Loucy (cell line): Measurements from ENCODE around the gene CTIF.

ENCODE experiments used
- H2AFZ ChIP-seq: fragments of 200-600 bp; sonication (generic); 2 replicates; pipeline ENCODE4 v1.6.0; 2016; ENCODE audit warnings: antibody characterized with exemption, mild to moderate bottlenecking, low read length, moderate library complexity
- H3F3A ChIP-seq: fragments of 200-600 bp; 2 replicates; pipeline ENCODE4 v1.6.0; 2016; ENCODE audit warnings: antibody characterized with exemption, low read depth, mild to moderate bottlenecking
- H3K27me3 ChIP-seq: fragments of 200-600 bp; sonication (generic); 2 replicates; pipeline ENCODE4 v1.6.1; 2014; ENCODE audit warnings: low read length, mild to moderate bottlenecking; ENCODE audit not compliant: insufficient read depth, poor library complexity, severe bottlenecking
- H3K36me3 ChIP-seq: fragments of 200-600 bp; sonication (generic); 2 replicates; pipeline ENCODE4 v1.6.1; 2016; ENCODE audit warnings: low read length; ENCODE audit not compliant: insufficient read depth
- H3K4me1 ChIP-seq: fragments of 200-600 bp; sonication (generic); 2 replicates; pipeline ENCODE4 v1.5.1; 2014; ENCODE audit warnings: low read length, mild to moderate bottlenecking; ENCODE audit not compliant: insufficient read depth, poor library complexity, severe bottlenecking
- H3K4me2 ChIP-seq: fragments of 200-600 bp; sonication (generic); 2 replicates; pipeline ENCODE4 v1.6.0; 2014; ENCODE audit warnings: antibody characterized with exemption, low read length, low read depth, mild to moderate bottlenecking; ENCODE audit not compliant: poor library complexity, severe bottlenecking
- H3K4me3 ChIP-seq: fragments of 200-600 bp; sonication (generic); 2 replicates; pipeline ENCODE4 v1.5.1; 2014; ENCODE audit warnings: low read length, mild to moderate bottlenecking, mixed read lengths; ENCODE audit not compliant: poor library complexity, severe bottlenecking
- H3K79me2 ChIP-seq: fragments of 200-600 bp; sonication (generic); 2 replicates; pipeline ENCODE4 v1.6.1; 2014; ENCODE audit warnings: low read length; ENCODE audit not compliant: insufficient read depth
- H3K9ac ChIP-seq: fragments of 200-600 bp; sonication (generic); 2 replicates; pipeline ENCODE4 v1.6.0; 2014; ENCODE audit warnings: mild to moderate bottlenecking, low read depth, low read length, moderate library complexity; ENCODE audit not compliant: poor library complexity, severe bottlenecking
- H3K9me2 ChIP-seq: fragments of 200-600 bp; sonication (generic); replicated peaks from 2 replicates; pipeline ENCODE4 v1.6.1; 2016; ENCODE audit warnings: low read depth, low read length, mixed read lengths
- H3K9me3 ChIP-seq: fragments of 200-600 bp; sonication (generic); 2 replicates; pipeline ENCODE4 v1.6.1; 2014; ENCODE audit warnings: mild to moderate bottlenecking, antibody characterized with exemption, low read length, low read depth; ENCODE audit not compliant: insufficient read depth
- H4K20me1 ChIP-seq: fragments of 200-600 bp; sonication (generic); 2 replicates; pipeline ENCODE4 v1.6.0; 2014; ENCODE audit warnings: antibody characterized with exemption, low read length, mild to moderate bottlenecking; ENCODE audit not compliant: insufficient read depth, poor library complexity, severe bottlenecking
- EZH2phosphoT487 ChIP-seq: fragments of 200-600 bp; IDR thresholded peaks from 2 replicates; pipeline ENCODE4 v1.6.1; 2018; ENCODE audit warnings: antibody characterized with exemption, mild to moderate bottlenecking, moderate library complexity, borderline replicate concordance
- TF ChIP-seq, protein P1 (sequence below): fragments of 200-600 bp; sonication (generic); conservative IDR thresholded peaks from 2 replicates; pipeline ENCODE4 v1.5.1; 2014; ENCODE audit warnings: mild to moderate bottlenecking, antibody characterized with exemption, low read length

Gene CTIF

DNA sequence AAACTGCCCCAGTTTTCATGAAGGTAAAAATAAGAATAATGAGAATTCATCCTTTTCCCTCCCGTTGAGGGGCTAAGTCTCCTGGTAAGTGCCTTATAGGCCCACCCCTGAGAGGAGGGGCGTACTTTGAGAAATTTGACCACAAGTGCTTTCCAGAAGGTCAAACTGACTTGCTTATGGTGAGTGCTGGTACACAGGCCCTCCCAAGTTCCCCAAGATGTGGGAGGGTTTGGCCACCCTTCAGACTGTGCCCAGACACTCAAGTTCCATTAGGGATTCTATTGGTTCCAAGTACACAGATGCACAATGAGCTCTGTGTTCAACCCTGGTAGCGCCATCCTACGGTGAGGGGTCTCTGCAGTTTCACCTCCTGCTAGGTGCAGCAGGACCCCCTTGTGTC is 205.1 kb downstream of the CTIF start:
- H3K27me3 ChIP-seq = no peaks in the 10 kb centered on the region
- no peak overlapping the region for H3K9ac ChIP-seq
- H3K36me3 ChIP-seq = no peaks in the 10 kb centered on the region

DNA sequence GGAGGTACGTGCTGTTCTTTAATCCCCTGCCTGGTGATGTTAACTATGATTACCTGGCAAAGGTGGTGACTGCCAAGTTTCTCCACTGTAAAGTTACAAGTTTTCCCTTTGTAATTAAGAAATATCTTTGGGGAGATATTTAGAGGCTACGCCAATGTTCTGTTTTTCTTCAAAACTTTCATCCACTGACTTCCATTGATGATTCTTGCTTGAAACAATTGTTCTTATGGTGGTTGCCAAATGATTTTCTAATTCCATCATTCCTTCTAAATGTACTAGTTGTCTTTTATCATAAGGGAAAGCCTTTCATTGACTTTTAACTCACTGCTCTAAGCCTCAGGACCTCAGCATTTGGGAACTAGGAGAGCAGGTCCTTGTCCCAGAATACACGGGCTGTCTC is 206.5 kb downstream of the CTIF start:
- Histone ChIP-seq H3K36me3 (no peaks in the 10 kb centered on the region), H2AFZ (no peak overlapping the region), H3K9ac (no peak overlapping the region), H3K4me3 (no peak overlapping the region), H3K4me2 (no peak overlapping the region), H3K27me3 (no peaks in the 10 kb centered on the region), H4K20me1 (no peaks in the 10 kb centered on the region), H3K9me3 (no peaks in the 10 kb centered on the region), H3F3A (no peaks in the 10 kb centered on the region), H3K79me2 (no peaks in the 10 kb centered on the region), H3K9me2 (no peaks in the 10 kb centered on the region), H3K4me1 (no peaks in the 10 kb centered on the region)
- TF ChIP-seq, protein P1, sequence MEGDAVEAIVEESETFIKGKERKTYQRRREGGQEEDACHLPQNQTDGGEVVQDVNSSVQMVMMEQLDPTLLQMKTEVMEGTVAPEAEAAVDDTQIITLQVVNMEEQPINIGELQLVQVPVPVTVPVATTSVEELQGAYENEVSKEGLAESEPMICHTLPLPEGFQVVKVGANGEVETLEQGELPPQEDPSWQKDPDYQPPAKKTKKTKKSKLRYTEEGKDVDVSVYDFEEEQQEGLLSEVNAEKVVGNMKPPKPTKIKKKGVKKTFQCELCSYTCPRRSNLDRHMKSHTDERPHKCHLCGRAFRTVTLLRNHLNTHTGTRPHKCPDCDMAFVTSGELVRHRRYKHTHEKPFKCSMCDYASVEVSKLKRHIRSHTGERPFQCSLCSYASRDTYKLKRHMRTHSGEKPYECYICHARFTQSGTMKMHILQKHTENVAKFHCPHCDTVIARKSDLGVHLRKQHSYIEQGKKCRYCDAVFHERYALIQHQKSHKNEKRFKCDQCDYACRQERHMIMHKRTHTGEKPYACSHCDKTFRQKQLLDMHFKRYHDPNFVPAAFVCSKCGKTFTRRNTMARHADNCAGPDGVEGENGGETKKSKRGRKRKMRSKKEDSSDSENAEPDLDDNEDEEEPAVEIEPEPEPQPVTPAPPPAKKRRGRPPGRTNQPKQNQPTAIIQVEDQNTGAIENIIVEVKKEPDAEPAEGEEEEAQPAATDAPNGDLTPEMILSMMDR = no peak
- TF ChIP-seq EZH2phosphoT487 = no peak

More for the DNA sequence above, 205.1 kb downstream of the CTIF start:
- H3K4me2 ChIP-seq = no peak overlapping the region
- H3F3A ChIP-seq = no peaks in the 10 kb centered on the region
- H4K20me1 ChIP-seq = no peaks in the 10 kb centered on the region
- H2AFZ ChIP-seq = no peak overlapping the region
- no peak overlapping the region for H3K4me3 ChIP-seq
- TF ChIP-seq, protein P1 = no peak
- TF ChIP-seq EZH2phosphoT487 = no peak
- H3K79me2 ChIP-seq = no peaks in the 10 kb centered on the region
- no peaks in the 10 kb centered on the region for H3K9me3 ChIP-seq
- no peaks in the 10 kb centered on the region for H3K9me2 ChIP-seq
- no peaks in the 10 kb centered on the region for H3K4me1 ChIP-seq

DNA sequence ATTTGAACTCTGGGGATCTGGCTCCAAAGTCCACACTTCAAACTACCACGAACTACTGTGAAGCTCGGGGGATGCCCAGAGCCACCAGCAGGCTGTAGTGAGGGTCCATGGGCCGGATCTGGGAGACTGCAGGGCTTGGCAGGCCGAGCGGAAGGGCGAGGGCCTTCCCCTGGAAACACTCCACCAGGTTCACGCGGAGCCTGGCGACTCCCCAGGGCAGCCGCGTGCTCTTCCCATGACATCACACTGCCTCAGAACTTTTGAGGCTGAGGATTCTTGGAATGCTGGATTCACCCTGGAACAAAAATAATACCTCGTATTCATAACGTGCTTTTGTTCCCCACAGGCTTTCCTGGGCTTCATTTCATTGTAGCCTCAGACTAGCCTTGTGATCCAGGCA is 210.9 kb downstream of the CTIF start:
- no peak overlapping the region for H3K9ac ChIP-seq
- H3K27me3 ChIP-seq = no peaks in the 10 kb centered on the region
- no peak overlapping the region for H3K4me2 ChIP-seq
- H3K9me3 ChIP-seq = no peaks in the 10 kb centered on the region
- H3K79me2 ChIP-seq = no peaks in the 10 kb centered on the region
- no peak overlapping the region for H2AFZ ChIP-seq
- no peak overlapping the region for H3K4me3 ChIP-seq
- H3F3A ChIP-seq = no peaks in the 10 kb centered on the region
- no peak for TF ChIP-seq EZH2phosphoT487
- TF ChIP-seq, protein P1 = no peak
- H3K36me3 ChIP-seq = no peaks in the 10 kb centered on the region
- no peaks in the 10 kb centered on the region for H3K4me1 ChIP-seq
- no peaks in the 10 kb centered on the region for H4K20me1 ChIP-seq
- H3K9me2 ChIP-seq = no peaks in the 10 kb centered on the region
